Activated CD4-positive, alpha-beta T cell treated with anti-CD3 and anti-CD28 coated beads, Interleukin-2, amount 50 U/mL, for 24 hours (primary cell): ENCODE data around the gene HTT-AS.
"Not testable (repeated sequence)": the region's sequence is repeated elsewhere in the genome, so short reads cannot be mapped to it uniquely, and the experiment has no call there.

Experiments
- DNase-seq, 2 donors: peaks; one replicate each; pipeline ENCODE4 v3.0.0-alpha.2; 2020; ENCODE audit warnings: low read depth in 1 of 2, low spot score in 1 of 2

The HTT-AS gene

DNA sequence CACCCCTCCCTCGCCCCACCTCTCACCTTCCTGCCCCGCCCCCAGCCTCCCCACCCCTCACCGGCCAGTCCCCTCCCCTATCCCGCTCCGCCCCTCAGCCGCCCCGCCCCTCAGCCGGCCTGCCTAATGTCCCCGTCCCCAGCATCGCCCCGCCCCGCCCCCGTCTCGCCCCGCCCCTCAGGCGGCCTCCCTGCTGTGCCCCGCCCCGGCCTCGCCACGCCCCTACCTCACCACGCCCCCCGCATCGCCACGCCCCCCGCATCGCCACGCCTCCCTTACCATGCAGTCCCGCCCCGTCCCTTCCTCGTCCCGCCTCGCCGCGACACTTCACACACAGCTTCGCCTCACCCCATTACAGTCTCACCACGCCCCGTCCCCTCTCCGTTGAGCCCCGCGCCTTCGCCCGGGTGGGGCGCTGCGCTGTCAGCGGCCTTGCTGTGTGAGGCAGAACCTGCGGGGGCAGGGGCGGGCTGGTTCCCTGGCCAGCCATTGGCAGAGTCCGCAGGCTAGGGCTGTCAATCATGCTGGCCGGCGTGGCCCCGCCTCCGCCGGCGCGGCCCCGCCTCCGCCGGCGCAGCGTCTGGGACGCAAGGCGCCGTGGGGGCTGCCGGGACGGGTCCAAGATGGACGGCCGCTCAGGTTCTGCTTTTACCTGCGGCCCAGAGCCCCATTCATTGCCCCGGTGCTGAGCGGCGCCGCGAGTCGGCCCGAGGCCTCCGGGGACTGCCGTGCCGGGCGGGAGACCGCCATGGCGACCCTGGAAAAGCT is at the start of gene HTT-AS, which contains the start of gene HTT:
HTT-AS (minus strand) TSS at position 461 of the 768 bp plus-strand sequence.
HTT (plus strand) TSS at position 604 of the 768 bp plus-strand sequence; CDS start at position 749, 145 bp downstream.
- DNase-seq, result peak; percentile 95 to 96

DNA sequence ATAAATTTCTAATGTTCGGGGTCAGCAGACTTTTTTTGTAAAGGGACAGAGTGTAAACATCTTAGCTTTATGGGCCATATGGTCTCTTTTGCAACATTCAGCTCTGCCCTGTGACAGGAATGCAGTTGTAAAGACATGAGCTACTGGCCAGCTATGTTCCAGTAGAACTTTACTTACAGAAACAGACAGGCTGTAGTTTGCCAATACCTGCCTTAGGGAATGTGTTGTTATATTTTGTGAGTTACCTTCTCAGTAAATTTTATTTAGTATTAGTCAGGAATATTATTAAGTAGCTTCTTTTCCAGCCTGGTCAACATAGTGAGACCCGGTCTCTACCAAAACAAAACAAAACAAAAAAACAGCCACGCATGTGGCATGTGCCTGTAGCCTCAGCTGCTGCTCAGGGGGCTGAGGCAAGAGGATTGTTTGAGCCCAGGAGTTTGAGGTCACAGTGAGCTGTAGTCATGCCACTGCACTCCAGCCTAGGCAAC is 48.9 kb upstream of the HTT-AS start:
- no peak for DNase-seq

DNA sequence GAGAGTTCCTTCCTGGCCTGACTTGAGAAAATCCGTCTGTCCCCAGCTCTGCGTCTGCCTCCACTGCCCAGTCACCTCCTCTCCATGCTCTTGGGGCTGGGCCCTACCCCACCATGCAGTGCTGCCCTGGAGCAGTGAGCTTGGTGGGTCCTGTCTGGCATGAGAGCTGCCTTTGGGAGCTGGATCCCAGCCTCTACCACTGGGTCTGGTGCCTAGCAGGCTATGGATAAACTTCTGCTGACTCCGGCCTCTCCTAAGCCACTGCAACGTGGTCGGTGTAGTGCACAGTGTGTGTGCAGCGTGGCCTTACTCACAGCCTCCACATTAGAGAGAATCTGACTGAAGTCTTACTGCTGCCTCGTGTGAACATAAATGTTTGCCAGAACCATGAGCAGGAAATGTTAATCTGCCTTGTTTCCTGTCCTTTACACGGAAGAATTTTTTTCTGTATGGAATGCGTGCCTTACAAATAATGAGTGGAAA is 47.8 kb upstream of the HTT-AS start:
- no peak for DNase-seq

DNA sequence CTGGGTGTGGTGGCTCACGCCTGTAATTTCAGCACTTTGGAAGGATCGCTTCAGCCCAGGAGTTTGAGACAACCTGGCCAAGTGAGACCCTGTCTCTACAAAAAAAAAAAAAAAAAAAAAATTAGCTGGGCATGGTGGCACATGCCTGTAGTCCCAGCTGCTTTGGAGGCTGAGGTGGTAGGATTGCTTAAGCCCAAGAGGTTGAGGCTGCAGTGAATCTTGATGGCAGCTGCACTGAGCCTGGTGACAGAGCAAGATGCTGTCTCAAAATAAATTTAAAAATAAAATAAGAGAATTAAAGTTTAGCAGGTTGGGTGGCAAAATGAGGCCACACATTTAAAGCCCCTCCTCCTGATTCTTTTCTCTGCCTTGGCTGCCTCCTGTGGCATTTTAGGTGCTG is 47.3 kb upstream of the HTT-AS start:
- no peak for DNase-seq

DNA sequence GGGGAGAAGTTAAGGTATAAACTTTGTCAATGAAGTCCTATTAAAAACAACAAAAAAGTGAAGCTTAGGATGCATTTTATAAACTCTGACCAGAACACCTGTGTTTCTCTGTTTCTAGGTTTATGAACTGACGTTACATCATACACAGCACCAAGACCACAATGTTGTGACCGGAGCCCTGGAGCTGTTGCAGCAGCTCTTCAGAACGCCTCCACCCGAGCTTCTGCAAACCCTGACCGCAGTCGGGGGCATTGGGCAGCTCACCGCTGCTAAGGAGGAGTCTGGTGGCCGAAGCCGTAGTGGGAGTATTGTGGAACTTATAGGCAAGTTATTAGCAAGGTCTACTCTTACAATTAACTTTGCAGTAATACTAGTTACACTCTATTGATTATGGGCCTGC is 46.8 kb upstream of the HTT-AS start:
- DNase-seq, result no peak

DNA sequence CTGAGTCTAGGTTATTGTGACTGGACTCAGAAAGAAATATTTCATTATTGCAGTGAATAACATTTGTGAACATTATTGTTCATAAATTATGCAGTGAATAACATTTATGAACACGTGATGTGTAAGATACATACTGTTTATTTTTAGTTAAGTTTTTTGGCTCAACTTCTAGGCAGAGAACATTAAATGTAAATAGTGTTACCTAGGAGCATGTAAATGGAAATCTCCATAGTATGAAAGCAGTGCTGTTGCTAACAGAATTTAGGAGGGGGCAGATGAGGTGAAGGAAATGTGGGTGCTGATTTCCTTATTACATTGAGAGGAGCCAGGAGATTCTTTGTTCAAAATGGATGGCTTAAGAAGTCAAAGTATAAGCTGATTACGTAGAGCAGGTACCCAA is 45.1 kb upstream of the HTT-AS start:
- no peak for DNase-seq

DNA sequence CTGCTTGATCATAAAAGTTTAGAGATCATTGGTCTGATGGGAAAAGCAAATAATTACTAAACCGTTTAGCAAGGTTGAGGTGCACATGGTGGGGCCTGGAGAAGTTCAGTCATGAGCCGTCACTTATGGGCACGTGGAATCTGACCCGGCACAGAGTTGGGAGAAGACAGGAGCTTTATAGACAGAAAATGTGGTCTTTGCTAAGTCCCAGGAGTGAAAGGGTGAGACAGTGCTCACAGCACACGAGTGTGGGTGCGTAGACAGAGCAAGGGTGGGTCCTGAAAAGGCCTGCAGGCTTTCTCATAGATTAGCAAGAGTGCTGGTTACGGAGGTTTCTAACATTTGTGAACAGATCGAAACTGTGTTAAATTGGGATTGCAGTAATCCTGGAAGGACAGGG is 44.0 kb upstream of the HTT-AS start:
- no peak for DNase-seq

DNA sequence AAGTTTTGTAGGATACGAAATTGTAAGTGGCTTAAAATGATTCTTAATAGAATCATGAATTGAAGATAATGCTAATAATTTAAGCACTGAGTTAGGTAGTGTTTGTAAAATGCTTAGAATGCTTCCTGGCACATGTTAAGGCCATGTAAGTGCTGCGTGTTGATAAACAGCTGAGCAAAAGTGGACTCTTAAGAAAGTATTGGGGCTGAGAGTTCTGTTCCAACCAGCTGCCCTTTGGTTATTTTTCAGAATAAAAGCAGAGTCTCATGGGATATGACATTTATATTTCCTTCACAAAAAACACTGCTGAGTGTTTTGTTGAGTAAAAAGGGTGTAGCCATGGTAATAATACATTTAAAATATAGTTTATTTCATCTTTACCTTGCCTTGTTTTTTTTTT is 42.6 kb upstream of the HTT-AS start:
- no peak for DNase-seq

DNA sequence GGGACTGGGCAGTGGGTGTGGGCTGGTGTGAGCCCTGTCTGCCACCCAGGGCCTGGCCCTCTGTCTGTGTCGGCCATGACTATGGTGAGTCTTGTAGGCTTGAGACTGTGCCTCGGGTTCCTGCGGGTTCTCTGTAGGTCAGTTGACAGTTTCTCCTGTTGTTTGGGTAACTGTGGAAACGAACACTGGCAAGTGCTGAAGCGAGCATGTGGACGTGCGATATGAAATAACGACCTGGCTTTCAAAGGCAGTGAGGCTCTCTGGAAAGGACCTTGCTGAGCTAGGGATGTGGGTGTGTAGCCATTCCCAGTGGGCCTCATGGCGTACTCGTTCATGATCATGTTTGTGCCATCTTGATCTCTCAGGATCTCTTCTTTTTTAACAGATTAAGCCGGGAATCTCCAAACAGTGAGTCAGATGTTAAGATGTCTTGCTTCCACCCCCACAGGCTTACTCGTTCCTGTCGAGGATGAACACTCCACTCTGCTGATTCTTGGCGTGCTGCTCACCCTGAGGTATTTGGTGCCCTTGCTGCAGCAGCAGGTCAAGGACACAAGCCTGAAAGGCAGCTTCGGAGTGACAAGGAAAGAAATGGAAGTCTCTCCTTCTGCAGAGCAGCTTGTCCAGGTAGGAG is 41.4 kb upstream of the HTT-AS start:
- DNase-seq, result no peak

DNA sequence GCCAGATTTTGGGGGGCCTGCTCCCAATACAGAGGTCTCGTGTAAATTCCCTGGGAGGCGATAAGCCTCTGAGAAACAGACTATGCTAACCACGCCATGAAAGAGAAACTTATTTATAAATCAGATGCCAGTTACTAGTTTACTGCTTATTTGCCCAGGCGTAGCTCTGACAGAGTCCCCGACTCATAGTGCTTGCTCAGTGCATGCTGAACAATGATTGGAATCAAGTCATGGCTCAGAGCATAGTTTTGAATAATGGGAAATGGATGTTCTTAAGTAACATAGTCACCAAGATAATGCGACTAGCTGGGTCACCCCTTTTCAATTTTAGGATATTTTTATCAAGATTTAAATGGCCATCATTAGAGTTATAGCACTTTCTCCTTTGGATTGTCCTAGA is 40.0 kb upstream of the HTT-AS start:
- no peak for DNase-seq

DNA sequence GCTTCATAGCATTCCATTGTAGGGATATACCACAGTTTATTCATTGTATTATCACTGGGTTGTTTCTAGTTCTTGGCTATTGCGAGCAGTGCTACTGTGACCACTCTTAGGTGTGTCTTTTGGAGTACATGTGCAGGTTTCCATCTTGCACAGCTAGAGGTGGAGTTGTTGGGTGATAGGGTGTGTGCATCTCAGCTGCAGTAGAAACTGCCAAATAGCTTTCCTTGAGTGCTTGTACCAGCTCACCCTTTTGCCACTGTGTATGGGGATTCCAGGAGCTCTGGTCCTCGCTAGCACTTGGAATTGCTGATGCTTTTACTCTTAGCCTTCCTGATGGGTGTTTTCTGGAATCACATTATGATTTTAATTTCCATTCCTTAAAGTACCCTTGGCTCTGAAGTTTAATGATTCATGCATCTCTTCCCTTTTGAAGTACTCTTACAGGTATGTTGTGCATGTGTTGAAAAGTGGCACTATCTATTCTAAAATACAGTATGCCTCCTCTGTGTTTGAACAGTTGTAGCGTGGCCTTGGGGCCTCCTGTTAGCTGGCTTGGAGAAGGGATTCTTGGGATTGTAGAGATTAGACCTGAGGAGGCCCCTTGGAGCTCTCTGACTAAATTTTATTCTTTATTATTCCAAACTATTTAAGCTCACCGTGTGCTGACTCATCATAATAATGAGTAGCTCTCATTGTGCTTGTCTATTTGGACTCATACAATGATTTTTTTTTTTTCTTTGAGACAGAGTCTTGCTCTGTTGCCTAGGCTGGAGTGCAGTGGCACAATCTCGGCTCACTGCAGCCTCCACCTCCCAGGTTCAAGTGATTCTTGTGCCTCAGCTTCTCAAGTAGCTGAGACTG is 38.5 kb upstream of the HTT-AS start:
- DNase-seq, result no peak

DNA sequence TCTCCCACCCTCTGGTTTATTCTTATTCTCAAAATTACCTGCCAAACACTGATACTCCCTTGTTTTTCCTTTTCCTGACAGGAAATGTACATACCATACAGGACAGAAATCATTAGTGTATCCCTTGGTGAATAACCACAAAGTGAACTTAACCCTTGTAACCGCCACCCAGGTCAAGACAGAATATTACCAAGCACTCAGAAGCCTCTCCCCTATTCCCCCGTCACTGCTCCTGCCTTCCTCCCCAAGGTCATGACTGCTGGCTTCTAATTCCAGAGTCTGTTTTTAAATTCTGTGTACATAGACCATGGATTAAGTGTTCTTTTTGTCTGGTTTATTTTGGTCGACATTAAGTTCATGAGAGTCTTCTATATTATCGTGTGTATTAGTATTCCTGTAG is 37.9 kb upstream of the HTT-AS start:
- no peak for DNase-seq

DNA sequence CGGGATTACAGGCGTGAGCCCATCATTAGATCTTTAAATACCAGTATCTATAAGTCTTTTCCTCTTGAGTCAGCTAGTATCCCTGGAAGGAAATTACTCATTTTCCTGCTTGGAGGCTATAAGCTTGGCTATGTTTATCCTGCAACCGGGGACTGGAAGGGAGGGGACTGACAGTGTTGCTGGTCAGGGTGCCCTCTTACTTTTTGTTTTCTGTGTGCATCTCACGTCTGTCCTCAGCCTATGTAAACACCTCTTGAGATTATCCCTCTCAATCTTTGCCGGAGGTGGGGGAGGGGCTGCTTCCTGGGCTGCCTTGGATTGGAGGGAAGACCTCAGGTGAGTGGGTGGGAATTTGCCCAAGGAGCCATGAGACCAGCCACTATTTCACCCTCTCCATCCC is 37.1 kb upstream of the HTT-AS start:
- no peak for DNase-seq

DNA sequence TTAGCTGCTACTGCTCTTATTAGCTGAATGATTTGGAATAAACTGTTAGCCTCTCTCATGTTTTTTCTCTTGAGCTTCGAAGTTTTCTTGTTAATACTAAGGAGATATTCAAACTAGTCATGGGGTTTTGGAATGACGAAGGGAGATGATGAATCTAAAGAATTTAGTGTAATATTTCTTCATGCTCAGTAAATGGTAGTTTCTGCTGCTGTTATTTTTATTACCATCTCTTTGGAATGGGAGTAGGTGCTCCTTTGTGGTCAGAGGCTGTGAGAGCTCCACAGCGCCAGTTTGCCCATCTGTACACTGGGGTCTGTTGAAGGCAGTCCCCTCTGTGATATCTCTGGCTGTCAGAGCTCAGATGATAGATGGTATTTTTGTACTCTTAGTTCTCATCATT is 33.9 kb upstream of the HTT-AS start:
- DNase-seq, result no peak

DNA sequence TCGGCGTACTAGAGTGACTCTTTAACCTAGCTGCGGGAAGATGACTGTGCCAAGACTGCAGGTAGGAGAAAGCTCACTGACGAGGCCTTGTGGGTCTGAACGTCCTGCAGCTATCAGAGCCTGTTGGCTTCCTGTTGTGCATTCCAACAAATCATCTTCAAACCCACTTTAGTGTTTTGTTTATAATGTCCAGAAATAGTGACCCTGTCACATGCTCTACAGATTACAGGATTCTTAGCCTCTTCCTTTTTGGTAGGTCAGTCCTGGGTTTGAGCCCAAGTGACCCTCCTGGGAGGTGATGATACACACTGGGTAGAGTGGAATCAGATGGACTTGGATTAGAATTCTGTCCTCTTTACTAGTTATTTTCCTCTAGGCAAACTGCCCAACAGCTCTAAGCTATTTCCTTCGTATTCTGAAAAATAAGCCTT is 33.4 kb upstream of the HTT-AS start:
- no peak for DNase-seq

DNA sequence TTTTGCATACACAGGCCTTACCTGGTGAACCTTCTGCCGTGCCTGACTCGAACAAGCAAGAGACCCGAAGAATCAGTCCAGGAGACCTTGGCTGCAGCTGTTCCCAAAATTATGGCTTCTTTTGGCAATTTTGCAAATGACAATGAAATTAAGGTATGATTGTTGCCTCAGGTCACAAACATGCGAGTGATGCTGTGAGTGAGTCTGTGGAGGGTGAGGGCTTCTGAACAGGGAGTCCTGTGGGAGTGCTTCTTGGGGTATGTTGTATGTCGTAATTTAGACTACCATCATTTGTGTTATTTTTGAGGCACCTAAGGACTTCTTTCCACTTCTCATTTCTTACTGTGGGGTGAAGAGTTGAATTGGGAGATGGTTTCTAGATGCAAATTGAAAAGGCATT is 32.9 kb upstream of the HTT-AS start:
- DNase-seq, result no peak

DNA sequence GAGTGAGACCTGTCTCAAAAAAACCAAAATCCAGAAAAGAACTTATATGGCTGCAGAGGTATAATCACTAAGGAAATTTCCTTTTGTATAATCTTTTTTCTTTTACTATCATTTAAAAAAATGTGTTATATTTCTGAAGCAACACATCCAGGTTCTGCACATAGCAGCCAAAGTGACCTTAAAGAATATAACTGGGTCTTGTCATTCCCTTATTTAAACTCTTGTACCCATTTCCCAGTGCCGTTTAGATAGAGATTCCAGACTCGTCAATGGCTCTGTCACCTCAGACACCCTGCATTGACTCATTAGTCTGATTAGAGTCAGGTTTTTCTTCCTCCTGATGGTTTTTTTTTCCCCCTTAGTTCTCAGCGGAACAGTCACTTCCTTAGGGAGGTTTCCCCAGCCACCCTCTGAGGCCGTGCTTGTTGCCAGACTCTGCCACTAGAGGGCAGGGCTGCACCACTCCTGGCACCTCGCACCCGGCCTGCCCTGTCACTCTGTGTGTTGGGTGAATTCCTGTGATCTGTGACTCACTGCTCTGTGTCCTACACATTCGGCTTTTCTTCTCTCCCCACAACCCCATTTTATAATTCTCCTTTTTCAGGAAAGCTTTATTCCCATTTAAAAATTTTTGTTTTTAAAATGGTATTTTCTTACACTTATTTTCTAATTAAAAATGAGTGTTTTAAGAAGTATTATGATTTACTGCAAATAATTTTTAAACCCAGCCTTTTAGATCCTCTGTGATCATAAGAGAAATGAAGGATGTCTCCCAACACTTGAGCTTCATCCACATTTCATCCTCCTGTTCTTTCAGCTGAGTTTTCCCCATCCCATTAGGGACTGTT is 32.2 kb upstream of the HTT-AS start:
- DNase-seq, result peak; percentile 82 to 88

DNA sequence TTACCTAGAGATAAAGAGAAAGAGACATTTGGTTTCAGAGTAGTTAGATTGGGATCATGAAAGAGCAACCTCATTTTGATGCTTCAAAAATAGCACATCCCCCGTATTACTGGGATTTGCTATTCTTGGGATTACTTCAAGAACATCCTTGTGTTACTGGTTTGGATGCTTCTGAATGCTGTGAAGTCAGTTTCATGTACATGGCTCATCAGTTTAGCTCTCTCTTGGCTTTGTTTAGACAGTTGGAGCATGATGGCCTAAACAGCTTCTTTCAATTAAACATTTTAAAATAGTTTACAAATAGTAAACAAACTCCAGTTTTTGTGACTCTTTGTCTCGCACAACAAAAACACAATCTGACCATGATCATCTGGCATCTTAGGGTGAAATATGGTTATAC is 24.0 kb upstream of the HTT-AS start:
- no peak for DNase-seq

DNA sequence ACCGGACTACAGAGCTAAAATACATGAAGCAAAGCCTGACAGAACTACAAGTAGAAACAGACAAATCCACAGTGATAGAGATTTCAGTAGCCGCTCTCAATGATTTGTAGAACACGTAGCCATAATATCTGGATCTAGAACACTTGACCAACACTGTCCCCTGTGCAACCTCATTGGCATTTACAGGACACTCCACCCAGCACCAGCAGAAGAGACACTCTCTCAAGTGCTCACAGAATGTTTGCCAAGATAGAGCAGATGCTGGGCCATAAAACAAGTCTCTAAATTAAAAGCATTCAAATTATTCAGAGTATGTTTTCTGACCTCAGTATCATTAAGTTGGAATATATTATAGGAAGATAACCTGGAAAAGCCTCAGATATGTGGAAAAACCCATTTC is 21.9 kb upstream of the HTT-AS start:
- no peak for DNase-seq

DNA sequence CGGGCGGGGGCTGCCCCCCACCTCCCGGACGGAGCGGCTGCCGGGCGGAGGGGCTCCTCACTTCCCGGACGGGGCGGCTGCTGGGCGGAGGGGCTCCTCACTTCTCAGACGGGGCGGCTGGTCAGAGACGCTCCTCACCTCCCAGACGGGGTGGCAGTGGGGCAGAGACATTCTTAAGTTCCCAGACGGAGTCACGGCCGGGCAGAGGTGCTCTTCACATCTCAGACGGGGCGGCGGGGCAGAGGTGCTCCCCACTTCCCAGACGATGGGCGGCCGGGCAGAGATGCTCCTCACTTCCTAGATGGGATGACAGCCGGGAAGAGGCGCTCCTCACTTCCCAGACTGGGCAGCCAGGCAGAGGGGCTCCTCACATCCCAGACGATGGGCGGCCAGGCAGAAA is 20.4 kb upstream of the HTT-AS start:
- not testable (repeated sequence) for DNase-seq

DNA sequence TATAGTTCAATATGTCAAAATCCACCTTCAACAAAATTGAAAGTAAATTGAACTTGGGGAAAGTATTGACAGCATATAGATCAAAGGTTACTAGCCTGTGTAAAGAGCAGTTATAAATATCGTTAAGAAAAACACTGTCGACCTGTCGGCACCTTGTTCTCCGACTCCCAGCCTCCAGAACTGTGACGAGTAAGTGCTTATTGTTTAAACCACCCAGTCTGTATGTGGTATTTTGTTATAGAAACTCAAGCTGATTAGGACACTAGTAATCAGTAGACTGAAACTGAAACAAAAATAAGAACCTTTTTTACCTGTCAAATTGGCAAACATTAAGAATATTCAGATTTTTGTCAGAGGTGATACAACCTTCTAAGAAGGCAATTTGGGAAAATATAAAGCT is 17.1 kb upstream of the HTT-AS start:
- no peak for DNase-seq
